BLaER1 (cell line): ENCODE results near the gene LRMDA.

Source experiments
- H3K27ac ChIP-seq: shearing (Covaris generic); formaldehyde crosslinking; 2 replicates; pipeline ENCODE4 v1.8.1; 2022
- H3K27me3 ChIP-seq: shearing (Covaris generic); formaldehyde crosslinking; 2 replicates; pipeline ENCODE4 v1.8.1; 2022
- H3K36me3 ChIP-seq: shearing (Covaris generic); formaldehyde crosslinking; 2 replicates; pipeline ENCODE4 v1.8.1; 2022
- H3K4me1 ChIP-seq: shearing (Covaris generic); formaldehyde crosslinking; 2 replicates; pipeline ENCODE4 v1.8.1; 2022
- H3K4me2 ChIP-seq: shearing (Covaris generic); formaldehyde crosslinking; 2 replicates; pipeline ENCODE4 v1.8.1; 2022
- H3K4me3 ChIP-seq: shearing (Covaris generic); formaldehyde crosslinking; 2 replicates; pipeline ENCODE4 v1.8.1; 2022
- H3K9ac ChIP-seq: shearing (Covaris generic); formaldehyde crosslinking; 2 replicates; pipeline ENCODE4 v1.8.1; 2022
- H3K9me3 ChIP-seq: shearing (Covaris generic); formaldehyde crosslinking; 2 replicates; pipeline ENCODE4 v1.8.1; 2022
- H4K20me1 ChIP-seq: shearing (Covaris generic); formaldehyde crosslinking; 2 replicates; pipeline ENCODE4 v1.8.1; 2022
- Cebpa-rat ChIP-seq: shearing (Covaris generic); IDR thresholded peaks from 2 replicates; pipeline ENCODE4 v1.8.1; 2022

The LRMDA gene

GRCh38 chr10:75530299-75530698, 98.9 kb downstream of the LRMDA start:
- no peaks in the 10 kb centered on the region for H3K9me3 ChIP-seq
- no peaks in the 10 kb centered on the region for H3K4me1 ChIP-seq
- H3K36me3 ChIP-seq = no peaks in the 10 kb centered on the region
- TF ChIP-seq Cebpa-rat = no peak
- H3K4me2 ChIP-seq = no peak overlapping the region
- no peak overlapping the region for H3K9ac ChIP-seq
- no peak overlapping the region for H3K4me3 ChIP-seq
- H3K27me3 ChIP-seq = no peaks in the 10 kb centered on the region
- H3K27ac ChIP-seq = no peak overlapping the region
- no peaks in the 10 kb centered on the region for H4K20me1 ChIP-seq

DNA sequence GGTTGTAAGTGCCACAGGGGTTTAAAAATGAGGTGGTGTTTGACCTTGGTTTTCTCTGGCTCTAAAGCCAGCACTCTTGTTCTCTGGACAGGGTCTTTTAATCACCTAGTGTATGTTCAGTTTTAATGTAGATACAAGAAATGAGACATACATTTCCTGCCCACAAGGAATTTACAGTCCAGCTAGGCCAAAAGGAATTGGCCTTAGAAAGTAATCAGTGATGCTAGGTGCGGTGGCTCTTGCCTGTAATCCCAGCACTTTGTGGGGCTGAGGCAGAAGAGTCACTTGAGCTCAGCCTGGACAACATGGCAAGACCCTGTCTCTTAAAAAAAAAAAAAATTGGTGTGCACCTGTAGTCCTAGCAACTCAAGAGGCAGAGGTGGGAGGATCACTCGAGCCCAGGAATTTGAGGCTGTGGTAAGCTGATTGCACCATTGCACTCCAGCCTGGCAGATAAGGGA, 100.2 kb downstream of the LRMDA start:
- Histone ChIP-seq H3K9ac (no peak overlapping the region), H3K36me3 (no peaks in the 10 kb centered on the region), H3K4me3 (no peak overlapping the region), H3K27ac (no peak overlapping the region), H3K4me2 (no peak overlapping the region), H3K27me3 (no peaks in the 10 kb centered on the region), H3K9me3 (no peaks in the 10 kb centered on the region), H3K4me1 (no peaks in the 10 kb centered on the region), H4K20me1 (no peaks in the 10 kb centered on the region)
- TF ChIP-seq Cebpa-rat = no peak

DNA sequence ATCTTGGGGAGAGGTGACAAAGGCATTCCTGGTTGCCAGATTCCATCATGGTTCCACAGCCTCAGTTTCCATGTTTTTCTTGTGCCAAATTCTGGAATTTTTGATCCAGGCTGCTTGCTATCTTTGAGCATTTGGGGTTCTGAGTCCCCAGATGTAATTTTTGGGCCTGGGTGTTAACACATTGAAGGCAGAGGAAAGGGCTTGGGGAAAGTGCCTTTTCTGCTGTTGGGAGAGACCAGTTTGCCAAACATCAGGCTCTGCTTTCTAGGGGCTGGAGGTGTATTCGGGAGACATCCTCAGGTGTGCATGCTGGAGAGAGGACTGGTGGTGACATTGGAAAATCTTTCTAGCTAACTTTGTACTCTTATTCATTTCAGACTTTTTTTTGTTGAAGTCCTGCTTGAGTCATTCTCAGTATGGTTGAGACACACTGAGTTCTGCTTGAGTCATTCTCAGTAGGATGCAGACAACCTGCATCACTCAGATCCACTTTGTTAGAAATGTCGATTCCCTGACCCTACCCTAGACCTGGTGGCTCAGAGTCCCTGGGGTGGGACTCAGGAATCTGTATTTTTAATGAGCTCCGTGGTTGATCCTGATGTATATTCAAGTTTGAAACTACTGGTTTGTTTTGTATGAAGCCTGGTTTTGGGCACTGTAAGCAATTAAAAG, 101.0 kb downstream of the LRMDA start:
- Histone ChIP-seq H3K9ac (no peak overlapping the region), H4K20me1 (no peaks in the 10 kb centered on the region), H3K4me1 (no peaks in the 10 kb centered on the region), H3K4me3 (no peak overlapping the region), H3K4me2 (no peak overlapping the region), H3K9me3 (no peaks in the 10 kb centered on the region), H3K27me3 (no peaks in the 10 kb centered on the region), H3K27ac (no peak overlapping the region), H3K36me3 (no peaks in the 10 kb centered on the region)
- TF ChIP-seq Cebpa-rat = no peak

- Histone ChIP-seq H3K4me2 (no peak overlapping the region), H3K4me3 (no peak overlapping the region), H3K9ac (no peak overlapping the region), H3K9me3 (no peaks in the 10 kb centered on the region), H3K4me1 (peaks cover 8% of the 10 kb centered on the region; the same call in 1 of the 2 replicates), H3K36me3 (no peaks in the 10 kb centered on the region), H3K27ac (no peak overlapping the region), H3K27me3 (no peaks in the 10 kb centered on the region), H4K20me1 (no peaks in the 10 kb centered on the region)
- no peak for TF ChIP-seq Cebpa-rat
Measured at GRCh38 chr10:75538144-75538543, 106.7 kb downstream of the LRMDA start.

GRCh38 chr10:75538765-75539164, 107.3 kb downstream of the LRMDA start:
- H3K27me3 ChIP-seq = no peaks in the 10 kb centered on the region
- H3K4me2 ChIP-seq = no peak overlapping the region
- H3K4me1 ChIP-seq = peaks cover 8% of the 10 kb centered on the region; the same call in 1 of the 2 replicates
- no peak overlapping the region for H3K4me3 ChIP-seq
- no peaks in the 10 kb centered on the region for H3K9me3 ChIP-seq
- no peaks in the 10 kb centered on the region for H3K36me3 ChIP-seq
- H3K27ac ChIP-seq = no peak overlapping the region
- TF ChIP-seq Cebpa-rat = no peak
- no peak overlapping the region for H3K9ac ChIP-seq
- no peaks in the 10 kb centered on the region for H4K20me1 ChIP-seq

GRCh38 chr10:75540357-75540966, 109.0 kb downstream of the LRMDA start:
- Histone ChIP-seq H3K27me3 (no peaks in the 10 kb centered on the region), H3K9me3 (no peaks in the 10 kb centered on the region), H3K4me3 (no peak overlapping the region), H3K4me1 (peaks cover 8% of the 10 kb centered on the region; the same call in 1 of the 2 replicates), H4K20me1 (no peaks in the 10 kb centered on the region), H3K9ac (no peak overlapping the region), H3K27ac (no peak overlapping the region), H3K36me3 (no peaks in the 10 kb centered on the region), H3K4me2 (no peak overlapping the region)
- no peak for TF ChIP-seq Cebpa-rat

- H3K4me2 ChIP-seq = no peak overlapping the region
- peaks cover 8% of the 10 kb centered on the region; the same call in 1 of the 2 replicates for H3K4me1 ChIP-seq
- H3K36me3 ChIP-seq = no peaks in the 10 kb centered on the region
- no peaks in the 10 kb centered on the region for H4K20me1 ChIP-seq
- no peak for TF ChIP-seq Cebpa-rat
- H3K9ac ChIP-seq = no peak overlapping the region
- no peak overlapping the region for H3K27ac ChIP-seq
- H3K9me3 ChIP-seq = no peaks in the 10 kb centered on the region
- no peaks in the 10 kb centered on the region for H3K27me3 ChIP-seq
- H3K4me3 ChIP-seq = no peak overlapping the region
Measured at GRCh38 chr10:75540981-75541380, 109.6 kb downstream of the LRMDA start.

GRCh38 chr10:75541411-75541810, 110.0 kb downstream of the LRMDA start:
- H3K36me3 ChIP-seq = no peaks in the 10 kb centered on the region
- H3K27me3 ChIP-seq = no peaks in the 10 kb centered on the region
- no peaks in the 10 kb centered on the region for H3K9me3 ChIP-seq
- no peak overlapping the region for H3K4me3 ChIP-seq
- H3K9ac ChIP-seq = no peak overlapping the region
- H4K20me1 ChIP-seq = no peaks in the 10 kb centered on the region
- H3K4me1 ChIP-seq = peaks cover 8% of the 10 kb centered on the region; the same call in 1 of the 2 replicates
- no peak for TF ChIP-seq Cebpa-rat
- H3K4me2 ChIP-seq = no peak overlapping the region
- no peak overlapping the region for H3K27ac ChIP-seq

GRCh38 chr10:75542084-75542483, 110.7 kb downstream of the LRMDA start:
- H3K27ac ChIP-seq = no peak overlapping the region

GRCh38 chr10:75542906-75543305, 111.5 kb downstream of the LRMDA start:
- Histone ChIP-seq H3K4me1 (peaks cover 8% of the 10 kb centered on the region; the same call in 1 of the 2 replicates), H3K27me3 (no peaks in the 10 kb centered on the region), H3K9ac (no peak overlapping the region), H3K9me3 (no peaks in the 10 kb centered on the region), H3K36me3 (no peaks in the 10 kb centered on the region), H3K4me2 (no peak overlapping the region), H3K4me3 (no peak overlapping the region), H4K20me1 (no peaks in the 10 kb centered on the region), H3K27ac (no peak overlapping the region)
- TF ChIP-seq Cebpa-rat = no peak

More at GRCh38 chr10:75542084-75542483, 110.7 kb downstream of the LRMDA start:
- no peak for TF ChIP-seq Cebpa-rat
- Histone ChIP-seq H3K9me3 (no peaks in the 10 kb centered on the region), H3K27me3 (no peaks in the 10 kb centered on the region), H3K4me2 (peak overlapping the region; percentile 21), H3K4me1 (peaks cover 8% of the 10 kb centered on the region; the same call in 1 of the 2 replicates), H3K36me3 (no peaks in the 10 kb centered on the region), H4K20me1 (no peaks in the 10 kb centered on the region), H3K9ac (no peak overlapping the region), H3K4me3 (no peak overlapping the region)
